Measurements from ENCODE around the gene ADGRV1.
A peak's percentile ranks its signal among the peaks of the same experiment; 100 is the strongest.
"Not testable (repeated sequence)": the region's sequence is repeated elsewhere in the genome, so short reads cannot be mapped to it uniquely, and the experiment has no call there.

ADGRV1 gene

GRCh38 chr5:90740244-90740799 lies 181.7 kb downstream of the ADGRV1 start:
- no peak for DNase-seq (ENCODE audit: low read depth in 2 of 2)

- no peak for DNase-seq (ENCODE audit: low read depth in 2 of 2)
These were observed 182.5 kb downstream of the ADGRV1 start for GRCh38 chr5:90741022-90741564.

GRCh38 chr5:90746119-90746518 lies 187.5 kb downstream of the ADGRV1 start:
- DNase-seq (ENCODE audit: low read depth in 2 of 2): no peak

- no peak for DNase-seq (ENCODE audit: low read depth in 2 of 2)
These were observed 188.6 kb downstream of the ADGRV1 start for GRCh38 chr5:90747175-90747574.

GRCh38 chr5:90747693-90748092 lies 189.1 kb downstream of the ADGRV1 start:
- no peak for DNase-seq (ENCODE audit: low read depth in 2 of 2)

GRCh38 chr5:90759119-90759518 lies 200.5 kb downstream of the ADGRV1 start:
- no peak for DNase-seq (ENCODE audit: low read depth in 2 of 2)

GRCh38 chr5:90767710-90768109 lies 209.1 kb downstream of the ADGRV1 start:
- DNase-seq (ENCODE audit: low read depth in 2 of 2): no peak

GRCh38 chr5:90770006-90770541 lies 211.5 kb downstream of the ADGRV1 start:
- not testable (repeated sequence) for DNase-seq (ENCODE audit: low read depth in 2 of 2)

- no peak for DNase-seq (ENCODE audit: low read depth in 2 of 2)
These were observed 219.4 kb downstream of the ADGRV1 start for GRCh38 chr5:90777959-90778358.

GRCh38 chr5:90783460-90784333 lies 225.1 kb downstream of the ADGRV1 start:
- DNase-seq (ENCODE audit: low read depth in 2 of 2): peak; percentile 28 to 35

- DNase-seq (ENCODE audit: low read depth in 2 of 2): no peak
These were observed 228.2 kb downstream of the ADGRV1 start for GRCh38 chr5:90786756-90787155.

GRCh38 chr5:90792725-90793124 lies 234.1 kb downstream of the ADGRV1 start:
- no peak for DNase-seq (ENCODE audit: low read depth in 2 of 2)

GRCh38 chr5:90793183-90793582 lies 234.6 kb downstream of the ADGRV1 start:
- no peak for DNase-seq (ENCODE audit: low read depth in 2 of 2)

GRCh38 chr5:90796919-90797318 lies 238.3 kb downstream of the ADGRV1 start:
- not testable (repeated sequence) for DNase-seq (ENCODE audit: low read depth in 2 of 2)

GRCh38 chr5:90800082-90800481 lies 241.5 kb downstream of the ADGRV1 start:
- not testable (repeated sequence) for DNase-seq (ENCODE audit: low read depth in 2 of 2)

- DNase-seq (ENCODE audit: low read depth in 2 of 2): not testable (repeated sequence)
These were observed 241.9 kb downstream of the ADGRV1 start for GRCh38 chr5:90800515-90800914.

- DNase-seq (ENCODE audit: low read depth in 2 of 2): no peak
These were observed 244.1 kb downstream of the ADGRV1 start for GRCh38 chr5:90802474-90803317.

- DNase-seq (ENCODE audit: low read depth in 2 of 2): no peak
These were observed 244.8 kb downstream of the ADGRV1 start for GRCh38 chr5:90803381-90803780.

GRCh38 chr5:90803876-90804275 lies 245.3 kb downstream of the ADGRV1 start:
- no peak for DNase-seq (ENCODE audit: low read depth in 2 of 2)

- no peak for DNase-seq (ENCODE audit: low read depth in 2 of 2)
These were observed 248.9 kb downstream of the ADGRV1 start for GRCh38 chr5:90807496-90807895.

- DNase-seq (ENCODE audit: low read depth in 2 of 2): no peak
These were observed 250.9 kb downstream of the ADGRV1 start for GRCh38 chr5:90809311-90810056.

Measured in activated CD8-positive, alpha-beta memory T cell treated with anti-CD3 and anti-CD28 coated beads for 4 hours (primary cell).